ENCODE results near the gene PRRC2B. TPM values are rescaled to one million over a fixed set of nuclear protein-coding genes. Genes with fewer than 3 reads are reported as not detected.
A peak's percentile ranks its signal among the peaks of the same experiment; 100 is the strongest.

PRRC2B gene
- total and polyA plus RNA-seq, 11 donors, result 59.9 to 193 (median 118) TPM

DNA sequence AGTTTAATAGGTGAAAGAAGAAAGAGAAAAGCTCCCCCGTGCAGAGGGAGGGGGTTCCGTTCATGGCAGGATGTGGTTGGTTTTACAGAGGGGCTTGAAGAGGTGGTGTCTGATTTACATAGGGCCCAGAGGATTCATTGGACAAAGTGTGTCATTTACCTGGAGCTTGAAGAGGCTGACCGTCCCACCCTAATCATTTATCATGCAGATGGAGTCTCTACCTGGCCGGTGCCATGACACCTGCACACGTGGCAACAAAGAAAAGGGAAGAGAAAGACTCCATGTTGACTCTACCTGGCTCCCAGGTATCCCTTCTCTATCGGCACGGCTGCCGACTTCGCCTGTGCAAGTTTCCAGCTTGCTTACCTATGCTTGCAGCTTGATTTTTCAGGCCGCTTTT, 35.3 kb upstream of the PRRC2B start:
- peak in 1 of 5 donors; percentile 27 for DNase-seq

DNA sequence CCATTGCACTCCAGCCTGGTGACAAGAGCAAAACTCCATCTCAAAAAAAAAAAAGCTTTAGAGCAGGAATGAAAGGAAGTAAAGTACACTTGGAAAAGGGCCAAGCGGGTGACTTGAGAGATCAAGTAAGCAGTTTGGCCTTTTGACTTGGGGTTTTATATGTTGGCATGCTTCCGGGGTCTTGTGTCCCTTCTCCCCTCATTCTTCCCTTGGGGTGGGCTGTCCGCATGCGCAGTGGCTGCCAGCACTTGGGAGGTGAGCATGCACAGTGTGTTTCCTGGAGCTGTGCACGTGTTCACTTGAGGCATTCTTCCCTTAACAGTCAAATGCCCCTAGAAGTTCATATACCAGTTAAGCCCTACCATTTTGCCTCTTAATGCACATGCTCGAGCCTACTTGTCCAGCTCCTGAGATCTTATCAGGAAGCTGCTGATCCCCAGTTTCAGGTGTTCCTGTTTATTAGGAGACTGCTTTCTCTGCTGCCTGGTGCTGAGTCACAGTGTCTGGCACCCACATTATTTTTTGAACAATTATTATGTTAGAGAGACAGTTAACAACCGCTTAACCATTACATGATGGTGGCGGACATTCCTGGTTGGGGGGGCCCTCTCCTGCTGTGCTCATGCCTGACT, 32.6 kb upstream of the PRRC2B start:
- no peaks in the 10 kb centered on the region for H3K9me3 ChIP-seq
- intact Hi-C loops (cut with DNase I), result loop anchor here in 2 of 10 donors (10.0 kb wide), 2 partner anchors 213 to 383 kb away; partner anchors contain the start of gene RAPGEF1 (in 1 of the 2)
- no peaks in the 10 kb centered on the region for H3K36me3 ChIP-seq
- H3K4me1 ChIP-seq, result peaks cover 0 to 23% (median 4%) of the 10 kb centered on the region in 12 donors
- 55 to 66% (median 61%) methylated on average over 8 of the region's 8 CpGs for WGBS, 4 donors
- no peaks in the 10 kb centered on the region for H3K27me3 ChIP-seq
- no peak overlapping the region for H3K27ac ChIP-seq
- peak in 1 of 4 donors; percentile 33 for ATAC-seq
- TF ChIP-seq, protein P1, sequence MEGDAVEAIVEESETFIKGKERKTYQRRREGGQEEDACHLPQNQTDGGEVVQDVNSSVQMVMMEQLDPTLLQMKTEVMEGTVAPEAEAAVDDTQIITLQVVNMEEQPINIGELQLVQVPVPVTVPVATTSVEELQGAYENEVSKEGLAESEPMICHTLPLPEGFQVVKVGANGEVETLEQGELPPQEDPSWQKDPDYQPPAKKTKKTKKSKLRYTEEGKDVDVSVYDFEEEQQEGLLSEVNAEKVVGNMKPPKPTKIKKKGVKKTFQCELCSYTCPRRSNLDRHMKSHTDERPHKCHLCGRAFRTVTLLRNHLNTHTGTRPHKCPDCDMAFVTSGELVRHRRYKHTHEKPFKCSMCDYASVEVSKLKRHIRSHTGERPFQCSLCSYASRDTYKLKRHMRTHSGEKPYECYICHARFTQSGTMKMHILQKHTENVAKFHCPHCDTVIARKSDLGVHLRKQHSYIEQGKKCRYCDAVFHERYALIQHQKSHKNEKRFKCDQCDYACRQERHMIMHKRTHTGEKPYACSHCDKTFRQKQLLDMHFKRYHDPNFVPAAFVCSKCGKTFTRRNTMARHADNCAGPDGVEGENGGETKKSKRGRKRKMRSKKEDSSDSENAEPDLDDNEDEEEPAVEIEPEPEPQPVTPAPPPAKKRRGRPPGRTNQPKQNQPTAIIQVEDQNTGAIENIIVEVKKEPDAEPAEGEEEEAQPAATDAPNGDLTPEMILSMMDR (IDR thresholded peaks at IDR 0.05), result no peak
- no peak for TF ChIP-seq POLR2A (IDR thresholded peaks at IDR 0.05)
- no peak overlapping the region for H3K4me3 ChIP-seq
- peak in 2 of 5 donors; percentile 41 to 63 for DNase-seq

More for the DNA sequence above, 35.3 kb upstream of the PRRC2B start:
- no peaks in the 10 kb centered on the region for H3K9me3 ChIP-seq
- H3K27ac ChIP-seq, result no peak overlapping the region
- ATAC-seq, result no peak
- intact Hi-C loops (cut with DNase I), result loop anchor here in 1 of 10 donors (10.0 kb wide), 1 partner anchor 386 kb away; the partner anchor contains the start of gene RAPGEF1
- peaks cover 0 to 23% (median 4%) of the 10 kb centered on the region in 12 donors for H3K4me1 ChIP-seq
- H3K27me3 ChIP-seq, result no peaks in the 10 kb centered on the region
- TF ChIP-seq, protein P1 (IDR thresholded peaks at IDR 0.05), result no peak
- TF ChIP-seq POLR2A (IDR thresholded peaks at IDR 0.05), result no peak
- WGBS, 4 donors, result 82 to 92% (median 84%) methylated on average over 10 of the region's 10 CpGs
- no peaks in the 10 kb centered on the region for H3K36me3 ChIP-seq
- H3K4me3 ChIP-seq, result no peak overlapping the region

DNA sequence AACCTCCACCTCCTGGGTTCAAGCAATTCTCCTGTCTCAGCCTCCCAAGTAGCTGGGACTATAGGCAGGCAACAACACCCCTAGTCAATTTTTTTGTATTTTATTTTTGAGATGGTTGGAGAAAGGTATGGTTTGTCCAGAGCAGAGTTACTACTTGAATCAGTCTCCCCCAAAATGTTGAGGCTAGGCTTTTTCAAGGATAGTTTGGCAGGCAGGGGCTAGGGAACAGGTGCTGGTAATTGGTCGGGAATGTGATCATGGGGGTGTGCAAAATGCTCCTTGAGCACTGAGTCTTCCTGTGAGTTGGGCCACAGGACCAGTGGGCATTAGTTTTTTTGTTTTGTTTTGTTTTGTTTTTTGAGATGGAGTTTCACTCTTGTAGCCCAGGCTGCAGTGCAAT, 28.3 kb upstream of the PRRC2B start:
- WGBS, 4 donors, result 74 to 95% (median 85%) methylated on average over 1 of the region's 1 CpG
- no peaks in the 10 kb centered on the region for H3K36me3 ChIP-seq
- intact Hi-C loops (cut with DNase I), result loop anchor here in 4 of 10 donors (5.0 to 10.0 kb wide), 3 partner anchors 112 to 379 kb away; partner anchors contain the start of gene RAPGEF1 (in 1 of the 4)

More for the DNA sequence above, 28.3 kb upstream of the PRRC2B start:
- DNase-seq, result peak in 1 of 5 donors; percentile 0
- Histone ChIP-seq H3K27me3 (no peaks in the 10 kb centered on the region), H3K4me1 (peaks cover 0 to 27% (median 5%) of the 10 kb centered on the region in 12 donors), H3K9me3 (no peaks in the 10 kb centered on the region), H3K27ac (no peak overlapping the region), H3K4me3 (no peak overlapping the region)
- no peak for ATAC-seq
- TF ChIP-seq POLR2A (IDR thresholded peaks at IDR 0.05), result no peak
- TF ChIP-seq, protein P1 (IDR thresholded peaks at IDR 0.05), result no peak
